GM23338 (cell line): ENCODE data around the gene PSEN2. TPM values are rescaled to one million over a fixed set of nuclear protein-coding genes. Genes with fewer than 3 reads are reported as not detected.

ENCODE experiments used
- ATAC-seq: fragments of 200-7000 bp; cut with Tn5 transposase; 3 replicates; pipeline ENCODE4 v1.9.1; 2020
- DNase-seq: peaks from one replicate; pipeline ENCODE4 v3.0.0-alpha.2; 2015; ENCODE audit warnings: low spot score
- H2AFZ ChIP-seq: fragments of 200-600 bp; sonication (generic); 2 replicates; pipeline ENCODE4 v1.8.0; 2016; ENCODE audit warnings: antibody characterized with exemption, mild to moderate bottlenecking, moderate library complexity
- H3F3A ChIP-seq: fragments of 200-600 bp; sonication (generic); replicated peaks from 2 replicates; pipeline ENCODE4 v1.8.0; 2017; ENCODE audit warnings: antibody characterized with exemption, mixed run types, low read depth
- H3K27ac ChIP-seq: fragments of 200-600 bp; sonication (generic); 2 replicates; pipeline ENCODE4 v1.6.1; 2016; ENCODE audit warnings: low read depth
- H3K27me3 ChIP-seq: fragments of 200-600 bp; sonication (generic); 2 replicates; pipeline ENCODE4 v1.8.0; 2016; ENCODE audit warnings: mild to moderate bottlenecking, mixed run types, moderate library complexity; ENCODE audit not compliant: insufficient read depth
- H3K36me3 ChIP-seq: fragments of 200-600 bp; sonication (generic); 2 replicates; pipeline ENCODE4 v1.8.0; 2016; ENCODE audit warnings: mild to moderate bottlenecking; ENCODE audit not compliant: insufficient read depth
- H3K4me1 ChIP-seq: fragments of 200-600 bp; sonication (generic); 2 replicates; pipeline ENCODE4 v1.8.0; 2016; ENCODE audit warnings: mild to moderate bottlenecking, moderate library complexity; ENCODE audit not compliant: insufficient read depth
- H3K4me2 ChIP-seq: fragments of 200-600 bp; sonication (generic); 2 replicates; pipeline ENCODE4 v1.7.1; 2017; ENCODE audit warnings: mixed run types
- H3K4me3 ChIP-seq: fragments of 200-600 bp; sonication (generic); 2 replicates; pipeline ENCODE4 v1.6.1; 2016; ENCODE audit warnings: mixed run types
- H3K79me2 ChIP-seq: fragments of 200-600 bp; sonication (generic); replicated peaks from 2 replicates; pipeline ENCODE4 v1.8.0; 2017; ENCODE audit warnings: mild to moderate bottlenecking; ENCODE audit not compliant: insufficient read depth
- H3K9me2 ChIP-seq: fragments of 200-600 bp; sonication (generic); 2 replicates; pipeline ENCODE4 v1.8.0; 2017; ENCODE audit not compliant: insufficient read depth
- H4K20me1 ChIP-seq: fragments of 200-600 bp; sonication (generic); replicated peaks from 2 replicates; pipeline ENCODE4 v1.8.0; 2017; ENCODE audit warnings: mild to moderate bottlenecking; ENCODE audit not compliant: insufficient read depth
- H3K27ac Mint-ChIP-seq: 2 replicates; pipeline ENCODE4 v1.8.0; 2020; ENCODE audit warnings: inconsistent platforms, mild to moderate bottlenecking, moderate library complexity, mixed read lengths
- H3K27me3 Mint-ChIP-seq: 3 replicates; pipeline ENCODE4 v1.8.0; 2022; ENCODE audit warnings: low read depth, mild to moderate bottlenecking, moderate library complexity, mixed read lengths, inconsistent platforms; ENCODE audit not compliant: insufficient read depth, poor library complexity
- H3K36me3 Mint-ChIP-seq: 3 replicates; pipeline ENCODE4 v1.8.0; 2021; ENCODE audit warnings: low read depth, mild to moderate bottlenecking, inconsistent platforms, moderate library complexity, mixed read lengths
- H3K4me1 Mint-ChIP-seq: 3 replicates; pipeline ENCODE4 v1.8.0; 2020; ENCODE audit warnings: mild to moderate bottlenecking, inconsistent platforms, mixed read lengths
- H3K4me3 Mint-ChIP-seq: 3 replicates; pipeline ENCODE4 v1.8.0; 2021; ENCODE audit warnings: moderate library complexity, mild to moderate bottlenecking, inconsistent platforms, mixed read lengths
- H3K9me3 Mint-ChIP-seq: 3 replicates; pipeline ENCODE4 v1.8.0; 2020; ENCODE audit warnings: moderate library complexity, mild to moderate bottlenecking, inconsistent platforms, mixed read lengths
- CREB1 ChIP-seq: fragments of 250-450 bp; sonication (Bioruptor Pico); IDR thresholded peaks from 2 replicates; pipeline ENCODE4 v1.5.0; 2020; ENCODE audit warnings: low read depth, mild to moderate bottlenecking, moderate library complexity
- EZH2 ChIP-seq: fragments of 200-600 bp; sonication (generic); IDR thresholded peaks from one replicate; pipeline ENCODE4 v1.8.0; 2017; ENCODE audit warnings: antibody characterized with exemption, mild to moderate bottlenecking, low read depth; ENCODE audit not compliant: unreplicated experiment
- EZH2phosphoT487 ChIP-seq: fragments of 200-600 bp; sonication (generic); IDR thresholded peaks from one replicate; pipeline ENCODE4 v1.8.1; 2018; ENCODE audit warnings: antibody characterized with exemption; ENCODE audit not compliant: unreplicated experiment
- POLR2AphosphoS5 ChIP-seq: IDR thresholded peaks from 2 replicates; pipeline ENCODE4 v1.6.1; 2016; ENCODE audit warnings: antibody characterized with exemption, low read depth
- STAT1 ChIP-seq: IDR thresholded peaks from one replicate; pipeline ENCODE4 v1.6.1; 2016; ENCODE audit warnings: antibody characterized with exemption; ENCODE audit not compliant: unreplicated experiment
- ZNF114 ChIP-seq: fragments of 250-450 bp; sonication (Bioruptor Pico); IDR thresholded peaks from 2 replicates; pipeline ENCODE4 v1.5.0; 2020; ENCODE audit warnings: mild to moderate bottlenecking, moderate library complexity
- ZNF331 ChIP-seq: fragments of 250-450 bp; sonication (Bioruptor Pico); IDR thresholded peaks from 2 replicates; pipeline ENCODE4 v1.5.0; 2020; ENCODE audit warnings: low read depth, mild to moderate bottlenecking, moderate library complexity
- polyA plus RNA-seq: library from polyadenylated mRNA; unstranded; fragments of >200 nt; fragmentation: Nextera tagmentation; extraction: Ambion mirVana; gene quantifications from 2 replicates; pipeline ENCODE4 v1.2.1, GENCODE V29; 2016
- total RNA-seq: library from RNA; depleted of rRNA; stranded (reverse); fragments of >200 nt; shearing (Covaris generic); gene quantifications from 2 replicates; pipeline ENCODE4 v1.2.3, GENCODE V29; 2014
- TF ChIP-seq, protein P1 (sequence below): IDR thresholded peaks from one replicate; pipeline ENCODE4 v1.6.1; 2018; ENCODE audit warnings: antibody characterized with exemption; ENCODE audit not compliant: unreplicated experiment
- TF ChIP-seq, protein P2 (sequence below), 2 experiments: fragments of 200-600 bp in 1 of 2; sonication (generic) in 1 of 2; conservative IDR thresholded peaks; 2 replicates each; pipeline versions ENCODE4 v1.5.1 to v1.6.1; 2016 to 2017; ENCODE audit warnings: antibody characterized with exemption in 2 of 2, low read depth in 2 of 2, mild to moderate bottlenecking in 2 of 2, moderate library complexity in 1 of 2
- TF ChIP-seq, protein P3 (sequence below): IDR thresholded peaks from 2 replicates; pipeline ENCODE4 v1.6.1; 2016; ENCODE audit warnings: antibody characterized with exemption

PSEN2 gene
- total and polyA plus RNA-seq, 2 experiments from 2014 or later, result 10.0 to 22.1 TPM

DNA sequence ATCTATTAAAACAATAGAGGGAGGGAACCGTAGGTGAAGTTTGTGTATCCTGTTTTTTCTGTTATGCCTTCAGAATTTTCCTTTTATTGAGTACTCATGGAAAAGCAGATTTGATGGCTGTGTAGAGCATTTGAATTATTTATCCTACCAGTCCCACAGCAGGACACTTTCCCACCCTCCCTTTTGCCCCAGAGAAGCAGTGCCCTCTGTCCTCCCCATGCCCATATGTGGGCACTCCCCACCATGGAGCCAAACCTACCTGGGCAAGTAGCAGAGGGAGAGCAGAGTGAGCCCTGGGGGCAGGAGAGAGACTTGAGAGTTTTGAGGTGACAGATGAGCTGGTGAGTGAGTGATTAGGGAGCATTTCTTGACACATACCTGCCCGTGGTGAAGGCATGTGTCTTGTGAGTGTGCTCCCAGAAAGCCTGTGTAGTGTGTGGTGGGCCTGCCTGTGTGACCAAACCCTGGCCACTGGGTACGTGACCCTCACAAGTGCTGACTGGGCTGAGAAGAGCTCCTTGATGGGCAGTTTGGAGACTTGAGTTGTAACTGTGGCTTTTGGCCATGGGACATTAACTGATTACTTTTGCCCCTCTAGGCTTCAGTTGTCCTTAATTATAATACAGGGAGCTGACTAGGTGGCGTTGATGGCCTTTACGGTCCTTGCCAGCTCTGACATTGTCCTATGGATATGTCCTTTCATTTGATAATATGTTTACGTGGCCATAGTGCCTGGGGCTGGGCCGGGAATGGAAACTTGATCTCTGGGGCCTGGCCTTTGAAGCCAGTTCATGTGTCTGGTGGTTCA, 3.6 kb downstream of the PSEN2 start:
- no peak overlapping the region; the same call in 1 of the 2 replicates for H3K27ac Mint-ChIP-seq
- DNase-seq, result no peak
- ATAC-seq, result no peak

More for the DNA sequence above, 3.6 kb downstream of the PSEN2 start:
- Histone ChIP-seq H3K4me1 (peaks cover 26% of the 10 kb centered on the region), H3F3A (0 out of 2 replicates have a peak, but pooled peaks cover 6% of the 10 kb centered on the region), H3K27me3 (peaks cover 23% of the 10 kb centered on the region), H3K79me2 (no peaks in the 10 kb centered on the region), H3K36me3 (no peaks in the 10 kb centered on the region), H3K9me2 (no peaks in the 10 kb centered on the region), H4K20me1 (peaks cover 7% of the 10 kb centered on the region; the same call in 1 of the 2 replicates), H3K4me2 (no peak overlapping the region), H2AFZ (no peak overlapping the region), H3K27ac (no peak overlapping the region), H3K4me3 (no peak overlapping the region)
- H3K9me3 Mint-ChIP-seq, result no peaks in the 10 kb centered on the region
- no peak overlapping the region for H3K4me3 Mint-ChIP-seq
- TF ChIP-seq, protein P1, sequence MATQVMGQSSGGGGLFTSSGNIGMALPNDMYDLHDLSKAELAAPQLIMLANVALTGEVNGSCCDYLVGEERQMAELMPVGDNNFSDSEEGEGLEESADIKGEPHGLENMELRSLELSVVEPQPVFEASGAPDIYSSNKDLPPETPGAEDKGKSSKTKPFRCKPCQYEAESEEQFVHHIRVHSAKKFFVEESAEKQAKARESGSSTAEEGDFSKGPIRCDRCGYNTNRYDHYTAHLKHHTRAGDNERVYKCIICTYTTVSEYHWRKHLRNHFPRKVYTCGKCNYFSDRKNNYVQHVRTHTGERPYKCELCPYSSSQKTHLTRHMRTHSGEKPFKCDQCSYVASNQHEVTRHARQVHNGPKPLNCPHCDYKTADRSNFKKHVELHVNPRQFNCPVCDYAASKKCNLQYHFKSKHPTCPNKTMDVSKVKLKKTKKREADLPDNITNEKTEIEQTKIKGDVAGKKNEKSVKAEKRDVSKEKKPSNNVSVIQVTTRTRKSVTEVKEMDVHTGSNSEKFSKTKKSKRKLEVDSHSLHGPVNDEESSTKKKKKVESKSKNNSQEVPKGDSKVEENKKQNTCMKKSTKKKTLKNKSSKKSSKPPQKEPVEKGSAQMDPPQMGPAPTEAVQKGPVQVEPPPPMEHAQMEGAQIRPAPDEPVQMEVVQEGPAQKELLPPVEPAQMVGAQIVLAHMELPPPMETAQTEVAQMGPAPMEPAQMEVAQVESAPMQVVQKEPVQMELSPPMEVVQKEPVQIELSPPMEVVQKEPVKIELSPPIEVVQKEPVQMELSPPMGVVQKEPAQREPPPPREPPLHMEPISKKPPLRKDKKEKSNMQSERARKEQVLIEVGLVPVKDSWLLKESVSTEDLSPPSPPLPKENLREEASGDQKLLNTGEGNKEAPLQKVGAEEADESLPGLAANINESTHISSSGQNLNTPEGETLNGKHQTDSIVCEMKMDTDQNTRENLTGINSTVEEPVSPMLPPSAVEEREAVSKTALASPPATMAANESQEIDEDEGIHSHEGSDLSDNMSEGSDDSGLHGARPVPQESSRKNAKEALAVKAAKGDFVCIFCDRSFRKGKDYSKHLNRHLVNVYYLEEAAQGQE, result no peak
- TF ChIP-seq ZNF114, result no peak
- TF ChIP-seq ZNF331 (CRISPR knock-in tag), result no peak
- TF ChIP-seq CREB1 (CRISPR knock-in tag), result no peak
- TF ChIP-seq, protein P2, sequence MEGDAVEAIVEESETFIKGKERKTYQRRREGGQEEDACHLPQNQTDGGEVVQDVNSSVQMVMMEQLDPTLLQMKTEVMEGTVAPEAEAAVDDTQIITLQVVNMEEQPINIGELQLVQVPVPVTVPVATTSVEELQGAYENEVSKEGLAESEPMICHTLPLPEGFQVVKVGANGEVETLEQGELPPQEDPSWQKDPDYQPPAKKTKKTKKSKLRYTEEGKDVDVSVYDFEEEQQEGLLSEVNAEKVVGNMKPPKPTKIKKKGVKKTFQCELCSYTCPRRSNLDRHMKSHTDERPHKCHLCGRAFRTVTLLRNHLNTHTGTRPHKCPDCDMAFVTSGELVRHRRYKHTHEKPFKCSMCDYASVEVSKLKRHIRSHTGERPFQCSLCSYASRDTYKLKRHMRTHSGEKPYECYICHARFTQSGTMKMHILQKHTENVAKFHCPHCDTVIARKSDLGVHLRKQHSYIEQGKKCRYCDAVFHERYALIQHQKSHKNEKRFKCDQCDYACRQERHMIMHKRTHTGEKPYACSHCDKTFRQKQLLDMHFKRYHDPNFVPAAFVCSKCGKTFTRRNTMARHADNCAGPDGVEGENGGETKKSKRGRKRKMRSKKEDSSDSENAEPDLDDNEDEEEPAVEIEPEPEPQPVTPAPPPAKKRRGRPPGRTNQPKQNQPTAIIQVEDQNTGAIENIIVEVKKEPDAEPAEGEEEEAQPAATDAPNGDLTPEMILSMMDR (conservative IDR thresholded peaks at IDR 0.05; ENCODE audit: low read depth in 2 of 2), result no peak
- TF ChIP-seq POLR2AphosphoS5, result no peak
- no peak for TF ChIP-seq EZH2phosphoT487
- TF ChIP-seq, protein P3, sequence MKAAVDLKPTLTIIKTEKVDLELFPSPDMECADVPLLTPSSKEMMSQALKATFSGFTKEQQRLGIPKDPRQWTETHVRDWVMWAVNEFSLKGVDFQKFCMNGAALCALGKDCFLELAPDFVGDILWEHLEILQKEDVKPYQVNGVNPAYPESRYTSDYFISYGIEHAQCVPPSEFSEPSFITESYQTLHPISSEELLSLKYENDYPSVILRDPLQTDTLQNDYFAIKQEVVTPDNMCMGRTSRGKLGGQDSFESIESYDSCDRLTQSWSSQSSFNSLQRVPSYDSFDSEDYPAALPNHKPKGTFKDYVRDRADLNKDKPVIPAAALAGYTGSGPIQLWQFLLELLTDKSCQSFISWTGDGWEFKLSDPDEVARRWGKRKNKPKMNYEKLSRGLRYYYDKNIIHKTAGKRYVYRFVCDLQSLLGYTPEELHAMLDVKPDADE, result no peak
- no peak for TF ChIP-seq STAT1
- no peak for TF ChIP-seq EZH2
- peaks cover 39% of the 10 kb centered on the region for H3K4me1 Mint-ChIP-seq
- H3K36me3 Mint-ChIP-seq, result peaks cover 7% of the 10 kb centered on the region
- H3K27me3 Mint-ChIP-seq, result peaks cover 15% of the 10 kb centered on the region
